Measurements from ENCODE around the gene UNC5B. TPM values are rescaled to one million over a fixed set of nuclear protein-coding genes. Genes with fewer than 3 reads are reported as not detected.

UNC5B gene
- polyA plus RNA-seq, 1 experiment, result 27.4 TPM

GRCh38 chr10:71289421-71290130 lies 77.2 kb downstream of the UNC5B start:
- DNase-seq (ENCODE audit: low read depth), result no peak
- ChIA-PET POLR2A (no interaction called here), CTCF (interaction anchor here (1.1 to 1.9 kb wide), 4 partner anchors 19 to 386 kb away, joined by 3 to 8 read pairs (median 5); no protein-coding TSS in a partner anchor)
- no peak for TF ChIP-seq CTCF (IDR thresholded peaks at IDR 0.05; ENCODE audit: insufficient read depth, low read depth, low read length)
- Histone ChIP-seq H3K36me3 (ENCODE audit: control insufficient read depth, insufficient read depth, low read length) (peaks cover 54% of the 10 kb centered on the region), H3K4me3 (ENCODE audit: low read depth, low read length) (no peak overlapping the region), H3K27me3 (ENCODE audit: control insufficient read depth, insufficient read depth, low read length) (no peaks in the 10 kb centered on the region)

- no peaks in the 10 kb centered on the region for H3K27me3 ChIP-seq (ENCODE audit: control insufficient read depth, insufficient read depth, low read length)
- peaks cover 51% of the 10 kb centered on the region for H3K36me3 ChIP-seq (ENCODE audit: control insufficient read depth, insufficient read depth, low read length)
- no peak overlapping the region for H3K4me3 ChIP-seq (ENCODE audit: low read depth, low read length)
- ChIA-PET POLR2A (no interaction called here), CTCF (interaction anchor here (1.2 to 1.9 kb wide), 3 partner anchors 19 to 365 kb away, joined by 3 to 8 read pairs (median 5); no protein-coding TSS in a partner anchor)
- TF ChIP-seq CTCF (IDR thresholded peaks at IDR 0.05; ENCODE audit: insufficient read depth, low read depth, low read length), result no peak
- no peak for DNase-seq (ENCODE audit: low read depth)
These were observed 78.0 kb downstream of the UNC5B start for GRCh38 chr10:71290331-71290730.

- no peaks in the 10 kb centered on the region for H3K27me3 ChIP-seq (ENCODE audit: control insufficient read depth, insufficient read depth, low read length)
- H3K4me3 ChIP-seq (ENCODE audit: low read depth, low read length), result no peak overlapping the region
- no peak for TF ChIP-seq CTCF (IDR thresholded peaks at IDR 0.05; ENCODE audit: insufficient read depth, low read depth, low read length)
- DNase-seq (ENCODE audit: low read depth), result no peak
- peaks cover 49% of the 10 kb centered on the region for H3K36me3 ChIP-seq (ENCODE audit: control insufficient read depth, insufficient read depth, low read length)
- ChIA-PET CTCF (interaction anchor here (0.9 to 2.1 kb wide), 5 partner anchors 12 to 388 kb away, joined by 3 to 9 read pairs (median 5); no protein-coding TSS in a partner anchor), POLR2A (no interaction called here)
These were observed 78.6 kb downstream of the UNC5B start for GRCh38 chr10:71290806-71291527.

GRCh38 chr10:71291528-71291900 lies 79.1 kb downstream of the UNC5B start:
- no peak for TF ChIP-seq CTCF (IDR thresholded peaks at IDR 0.05; ENCODE audit: insufficient read depth, low read depth, low read length)
- no peak for DNase-seq (ENCODE audit: low read depth)
- Histone ChIP-seq H3K4me3 (ENCODE audit: low read depth, low read length) (no peak overlapping the region), H3K36me3 (ENCODE audit: control insufficient read depth, insufficient read depth, low read length) (peaks cover 50% of the 10 kb centered on the region), H3K27me3 (ENCODE audit: control insufficient read depth, insufficient read depth, low read length) (no peaks in the 10 kb centered on the region)
- ChIA-PET POLR2A (no interaction called here), CTCF (interaction anchor here (0.9 to 2.1 kb wide), 5 partner anchors 12 to 388 kb away, joined by 3 to 9 read pairs (median 5); no protein-coding TSS in a partner anchor)
